Measurements from ENCODE around the gene PROCA1.

PROCA1 gene

DNA sequence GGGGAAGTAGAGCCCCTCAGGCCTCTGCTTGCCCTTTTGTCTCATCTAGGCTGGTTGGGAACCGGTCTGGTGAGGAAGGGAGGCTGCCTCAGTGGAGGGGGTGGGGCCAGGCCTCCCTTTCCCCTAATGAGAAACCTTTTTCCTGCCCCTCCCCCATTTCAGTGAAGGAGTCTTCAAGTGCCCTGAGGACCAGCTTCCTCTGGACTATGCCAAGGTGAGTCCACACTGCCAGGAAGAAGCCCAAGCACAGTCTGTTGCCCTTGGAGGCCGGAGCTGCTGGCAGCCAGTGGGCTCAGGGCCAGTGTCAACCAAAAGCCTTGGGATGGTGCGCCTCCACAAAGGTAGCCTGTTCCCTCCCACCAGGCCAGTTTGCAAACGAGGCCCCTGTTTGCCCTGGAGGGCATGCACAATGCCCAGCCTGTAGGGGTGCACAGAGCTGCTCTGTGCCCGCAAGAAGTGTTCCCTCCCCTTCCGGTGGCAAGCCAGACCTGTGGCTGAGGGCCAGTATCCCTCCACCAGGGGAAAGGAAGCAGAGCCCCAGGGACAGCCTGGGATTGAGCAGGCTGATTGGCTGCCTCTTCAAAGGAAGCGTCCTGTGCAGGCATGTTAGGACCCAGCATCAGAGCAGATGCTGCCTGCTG, 35.5 kb upstream of the PROCA1 start:
- H3K4me1 Mint-ChIP-seq (ENCODE audit: low read depth), result peaks cover 15% of the 10 kb centered on the region
- no peaks in the 10 kb centered on the region for H3K27me3 Mint-ChIP-seq
- peak overlapping the region; percentile 94 for H3K4me3 Mint-ChIP-seq
- no peak overlapping the region for H3K27ac Mint-ChIP-seq
- H3K9me3 Mint-ChIP-seq (ENCODE audit: low read depth), result no peaks in the 10 kb centered on the region
- H3K36me3 Mint-ChIP-seq, result peaks cover 2% of the 10 kb centered on the region

DNA sequence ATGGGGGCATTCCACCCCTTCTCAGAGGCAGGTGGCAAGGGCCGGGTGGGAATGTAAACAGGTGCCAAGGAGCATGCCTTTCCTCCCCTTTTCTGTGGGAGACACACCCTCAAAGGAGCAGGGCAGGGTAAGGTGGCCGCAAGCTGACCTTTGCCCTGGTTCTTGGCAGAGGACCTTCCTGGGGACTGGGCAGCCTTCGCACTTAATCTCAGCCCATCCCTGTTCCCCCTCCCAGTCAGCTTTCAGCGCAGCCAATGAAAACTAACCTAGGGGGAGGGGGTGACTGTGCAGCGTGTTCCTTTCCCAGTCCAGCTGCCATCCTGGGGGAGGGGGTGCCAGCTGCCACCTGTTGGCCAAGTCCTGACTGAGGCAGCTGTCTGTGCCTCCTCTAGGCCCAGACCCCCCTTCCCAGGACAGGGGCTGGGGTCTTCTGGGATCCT, 34.9 kb upstream of the PROCA1 start:
- Mint-ChIP-seq H3K36me3 (peaks cover 2% of the 10 kb centered on the region), H3K27me3 (no peaks in the 10 kb centered on the region), H3K9me3 (ENCODE audit: low read depth) (no peaks in the 10 kb centered on the region), H3K4me1 (ENCODE audit: low read depth) (peaks cover 17% of the 10 kb centered on the region), H3K4me3 (peak overlapping the region; percentile 94), H3K27ac (peak overlapping the region; percentile 68)

- H3K4me1 Mint-ChIP-seq (ENCODE audit: low read depth), result peaks cover 17% of the 10 kb centered on the region
- no peaks in the 10 kb centered on the region for H3K9me3 Mint-ChIP-seq (ENCODE audit: low read depth)
- peaks cover 2% of the 10 kb centered on the region for H3K36me3 Mint-ChIP-seq
- peak overlapping the region; percentile 94 for H3K4me3 Mint-ChIP-seq
- H3K27me3 Mint-ChIP-seq, result no peaks in the 10 kb centered on the region
- peak overlapping the region; percentile 68 for H3K27ac Mint-ChIP-seq
Measured at GRCh38 chr17:28745786-28746411, 34.2 kb upstream of the PROCA1 start.

DNA sequence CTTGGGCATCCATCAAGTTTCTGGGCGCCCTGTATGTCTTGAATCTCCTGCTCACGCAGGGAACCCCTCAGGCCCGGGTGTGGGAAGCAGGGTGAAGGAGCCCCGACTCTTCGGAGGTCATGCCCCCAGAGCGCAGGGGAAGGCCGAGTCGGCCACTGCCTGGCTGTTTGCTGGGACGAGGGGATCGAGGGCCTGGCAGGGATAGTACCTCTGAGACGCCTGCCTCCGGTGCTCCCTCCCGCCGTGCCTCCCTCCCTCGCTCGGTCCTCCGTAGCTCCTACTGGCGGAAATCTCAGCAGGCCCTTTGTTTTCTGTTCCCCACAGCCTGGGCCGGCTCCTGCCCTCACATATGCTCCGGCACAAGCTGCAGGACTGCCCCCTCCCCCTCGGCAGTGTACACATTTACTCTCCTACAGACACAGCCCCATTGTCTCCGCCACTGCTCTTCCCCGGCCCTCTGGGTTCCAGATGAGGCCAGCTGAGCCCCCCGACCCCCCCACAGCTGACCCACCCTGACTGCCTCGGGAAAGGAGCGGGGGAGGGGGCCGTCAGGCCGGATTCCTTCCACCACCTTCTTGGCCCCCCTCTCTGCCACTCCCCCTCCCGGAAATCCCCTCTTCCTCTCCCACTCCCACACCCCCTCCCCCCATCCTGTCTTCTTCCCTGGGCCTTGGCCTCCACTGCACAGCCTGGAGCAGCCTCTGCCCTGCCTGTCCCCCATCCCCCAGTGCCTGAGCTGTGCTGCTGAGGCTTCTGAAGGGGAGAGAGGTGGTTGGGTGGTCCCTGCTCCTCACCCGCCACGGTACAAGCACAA, 33.5 kb upstream of the PROCA1 start:
- Mint-ChIP-seq H3K27me3 (no peaks in the 10 kb centered on the region), H3K27ac (peak overlapping the region; percentile 85), H3K4me3 (peak overlapping the region; percentile 94), H3K36me3 (peaks cover 2% of the 10 kb centered on the region), H3K9me3 (ENCODE audit: low read depth) (no peaks in the 10 kb centered on the region), H3K4me1 (ENCODE audit: low read depth) (peaks cover 16% of the 10 kb centered on the region)

- Mint-ChIP-seq H3K27ac (peak overlapping the region; percentile 85), H3K4me3 (peak overlapping the region; percentile 94), H3K36me3 (peaks cover 2% of the 10 kb centered on the region), H3K9me3 (ENCODE audit: low read depth) (no peaks in the 10 kb centered on the region), H3K27me3 (no peaks in the 10 kb centered on the region), H3K4me1 (ENCODE audit: low read depth) (peaks cover 15% of the 10 kb centered on the region)
Measured at GRCh38 chr17:28744104-28744971, 32.6 kb upstream of the PROCA1 start.

DNA sequence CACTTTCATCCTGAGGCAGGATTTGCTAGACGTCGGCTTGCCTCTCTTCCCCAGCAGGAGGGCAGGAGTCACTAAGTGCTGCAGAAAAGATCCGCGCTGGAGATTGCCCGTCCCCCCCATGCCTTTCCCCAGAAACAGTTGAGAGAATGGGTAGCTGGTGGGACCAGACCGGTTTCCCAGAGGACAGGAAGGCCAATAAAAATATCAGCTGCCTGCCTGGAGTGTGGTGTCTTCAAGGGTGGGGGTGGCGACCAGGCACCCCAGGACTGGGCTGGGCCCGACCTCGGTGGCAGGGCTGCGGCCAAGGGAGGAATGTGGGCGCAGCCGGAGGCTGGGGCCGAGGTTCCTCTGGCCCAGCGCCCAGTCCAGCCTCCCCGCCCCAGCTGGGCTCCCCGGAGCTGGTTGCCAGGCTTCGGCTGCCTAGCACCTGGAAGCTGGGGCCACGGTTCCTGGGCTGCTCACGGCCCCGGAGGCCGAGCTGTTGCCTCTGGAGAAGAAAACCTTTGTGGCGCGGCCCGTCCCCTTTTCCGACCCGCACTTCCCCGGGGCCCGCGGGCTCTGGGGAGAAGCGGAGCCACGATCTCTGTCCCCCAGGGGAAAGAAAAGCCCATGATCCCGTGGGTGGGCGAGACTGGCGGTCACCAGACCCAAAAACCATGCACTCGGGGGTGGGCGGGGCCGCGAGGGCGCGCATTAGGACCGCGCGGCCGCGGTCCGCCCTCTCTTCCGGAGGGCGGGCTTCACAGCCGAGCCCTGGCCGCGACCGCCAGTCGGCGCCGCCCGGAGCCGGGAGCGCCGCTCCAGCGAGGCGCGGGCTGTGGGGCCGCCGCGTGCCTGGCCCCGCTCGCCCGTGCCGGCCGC, 31.8 kb upstream of the PROCA1 start, which contains the start of gene TRAF4:
TSS of gene TRAF4 (plus strand) at position 769 of the 861 bp plus-strand sequence. CDS start 102 bp downstream, outside the sequence.
- H3K9me3 Mint-ChIP-seq (ENCODE audit: low read depth), result no peaks in the 10 kb centered on the region
- H3K27me3 Mint-ChIP-seq, result no peaks in the 10 kb centered on the region
- peaks cover 3% of the 10 kb centered on the region for H3K36me3 Mint-ChIP-seq
- H3K4me3 Mint-ChIP-seq, result peak within 1 kb of the TSS; percentile 94
- peak within 1 kb of the TSS; percentile 85 for H3K27ac Mint-ChIP-seq
- H3K4me1 Mint-ChIP-seq (ENCODE audit: low read depth), result peaks cover 19% of the 10 kb centered on the region

DNA sequence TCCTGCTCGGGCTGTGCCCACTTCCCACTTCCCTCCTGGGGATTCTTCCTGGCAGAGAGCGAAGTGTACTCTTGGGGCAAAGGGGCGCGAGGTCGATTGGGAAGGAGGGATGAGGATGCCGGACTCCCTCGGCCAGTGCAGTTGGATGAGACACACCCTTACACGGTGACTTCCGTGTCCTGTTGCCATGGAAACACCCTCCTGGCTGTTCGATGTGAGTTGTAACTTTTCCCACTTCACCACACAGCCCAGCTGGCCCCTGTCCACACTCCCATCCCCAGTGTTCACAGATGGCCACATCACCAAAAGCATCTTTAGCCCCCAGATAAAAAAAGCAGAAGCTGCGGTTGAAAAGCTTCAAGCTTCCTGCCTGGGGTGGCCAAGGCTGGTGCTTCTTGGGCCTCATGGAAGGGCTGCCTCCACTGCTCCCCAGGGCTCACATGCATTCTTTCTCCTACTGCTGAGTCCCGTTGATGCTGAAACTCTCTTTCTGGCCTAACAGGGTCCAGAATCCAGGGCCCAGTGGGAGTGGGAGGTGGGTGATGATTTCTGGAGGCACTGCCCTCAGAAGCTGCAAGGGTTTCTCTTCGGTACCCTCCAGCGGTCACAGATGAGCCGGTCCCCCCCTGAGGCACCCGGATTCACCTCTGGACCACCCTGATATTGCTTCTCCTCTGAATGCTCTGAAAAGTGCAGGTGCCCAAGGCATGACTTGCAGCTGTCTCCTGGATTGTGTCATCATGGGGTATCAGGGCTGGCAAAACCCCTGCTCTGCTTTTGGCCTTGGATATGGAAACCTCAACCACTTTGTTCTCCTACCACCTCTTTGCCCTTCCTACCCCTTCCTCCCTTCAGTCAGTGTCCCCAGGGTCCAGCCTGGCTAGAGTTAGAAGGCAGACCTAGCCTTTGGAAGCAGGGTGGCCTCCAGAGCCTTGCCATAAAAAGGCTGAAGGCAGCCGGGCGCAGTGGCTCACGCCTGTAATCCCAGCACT, 30.0 kb upstream of the PROCA1 start:
- Mint-ChIP-seq H3K4me3 (peak overlapping the region; percentile 47), H3K27me3 (no peaks in the 10 kb centered on the region), H3K9me3 (ENCODE audit: low read depth) (no peaks in the 10 kb centered on the region), H3K27ac (no peak overlapping the region), H3K4me1 (ENCODE audit: low read depth) (peaks cover 24% of the 10 kb centered on the region), H3K36me3 (peaks cover 4% of the 10 kb centered on the region)

DNA sequence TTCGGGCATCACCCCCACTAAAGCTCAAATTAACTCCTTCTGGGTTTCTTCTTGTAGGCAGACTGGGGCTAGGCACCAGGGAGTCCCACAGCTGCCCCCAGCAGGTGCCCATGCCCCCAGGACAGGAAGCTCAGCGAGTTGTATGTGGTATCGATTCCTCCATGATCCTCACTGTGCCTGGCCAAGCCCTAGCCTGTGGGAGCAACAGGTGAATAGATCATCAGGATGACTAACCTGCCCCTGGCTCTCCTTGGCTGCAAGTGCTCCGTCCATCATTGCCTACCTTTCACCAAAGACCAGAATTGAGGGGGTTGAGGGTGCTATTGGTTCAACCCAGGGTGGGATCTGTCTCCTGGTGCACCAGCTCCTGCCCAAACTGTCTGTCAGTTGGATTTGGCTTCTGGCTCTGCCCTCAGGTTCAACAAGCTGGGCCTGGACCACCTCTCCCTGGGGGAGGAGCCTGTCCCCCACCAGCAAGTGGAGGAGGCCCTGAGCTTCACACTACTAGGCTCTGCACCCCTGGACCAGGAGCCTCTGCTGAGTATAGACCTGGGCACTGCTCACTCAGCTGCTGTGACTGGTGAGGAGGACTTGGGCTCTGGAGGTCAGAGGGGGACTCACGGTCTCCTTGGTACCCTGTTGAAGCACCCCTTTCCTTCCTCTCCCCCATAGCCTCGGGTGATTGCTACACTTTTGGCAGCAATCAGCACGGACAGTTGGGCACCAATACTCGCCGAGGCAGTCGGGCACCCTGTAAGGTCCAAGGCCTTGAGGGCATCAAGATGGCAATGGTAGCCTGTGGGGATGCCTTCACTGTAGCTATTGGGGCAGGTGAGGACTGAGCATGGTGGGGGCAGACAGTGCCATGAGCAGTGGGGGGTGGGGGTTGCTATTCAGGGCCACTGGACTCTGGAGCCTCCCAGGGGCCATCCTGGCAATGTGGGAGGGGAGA, 29.0 kb upstream of the PROCA1 start:
- Mint-ChIP-seq H3K27ac (no peak overlapping the region), H3K9me3 (ENCODE audit: low read depth) (no peaks in the 10 kb centered on the region), H3K36me3 (peaks cover 4% of the 10 kb centered on the region), H3K4me1 (ENCODE audit: low read depth) (peaks cover 26% of the 10 kb centered on the region), H3K4me3 (no peak overlapping the region), H3K27me3 (no peaks in the 10 kb centered on the region)

GRCh38 chr17:28738680-28739384, 27.1 kb upstream of the PROCA1 start:
- Mint-ChIP-seq H3K27ac (peak overlapping the region; percentile 91), H3K9me3 (ENCODE audit: low read depth) (no peaks in the 10 kb centered on the region), H3K4me1 (ENCODE audit: low read depth) (peaks cover 32% of the 10 kb centered on the region), H3K36me3 (peaks cover 4% of the 10 kb centered on the region), H3K27me3 (no peaks in the 10 kb centered on the region), H3K4me3 (peak overlapping the region; percentile 78)

DNA sequence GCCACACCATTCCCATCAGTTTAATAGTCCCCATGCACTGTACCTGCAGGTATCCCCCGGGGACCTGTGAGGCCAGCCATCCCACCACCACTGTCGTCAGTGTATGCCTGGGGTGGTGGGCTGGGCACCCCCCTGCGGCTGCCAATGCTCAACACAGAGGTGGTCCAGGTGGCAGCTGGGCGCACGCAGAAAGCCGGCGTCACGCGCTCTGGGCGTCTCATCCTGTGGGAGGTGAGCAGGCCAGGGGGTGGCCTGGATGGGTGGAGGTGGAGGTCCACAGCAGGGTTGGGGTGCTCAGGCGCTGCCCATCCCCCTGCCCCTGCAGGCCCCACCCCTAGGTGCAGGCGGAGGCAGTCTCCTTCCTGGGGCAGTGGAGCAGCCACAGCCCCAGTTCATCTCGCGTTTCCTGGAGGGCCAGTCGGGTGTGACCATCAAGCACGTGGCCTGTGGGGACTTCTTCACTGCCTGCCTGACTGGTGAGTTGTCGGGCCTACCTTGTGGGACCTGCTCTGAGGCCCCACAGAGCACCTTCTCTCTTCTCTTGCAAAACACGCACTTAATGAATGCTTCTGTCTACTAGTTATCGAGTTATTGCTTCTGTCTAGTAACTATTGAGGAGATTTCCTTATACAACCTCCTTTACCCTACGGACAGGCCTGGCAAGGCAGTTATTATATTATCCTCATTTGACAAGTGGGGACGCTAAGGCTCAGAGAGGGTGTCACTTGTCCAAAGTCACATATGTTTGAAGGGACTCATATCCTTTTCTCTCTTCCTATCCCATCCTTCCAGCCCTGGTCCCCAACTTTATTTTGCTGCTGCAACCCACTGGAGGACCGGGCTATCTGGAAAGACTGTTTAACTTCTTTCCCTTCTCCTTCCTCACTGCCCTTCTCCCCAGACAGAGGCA, 26.3 kb upstream of the PROCA1 start:
- H3K27ac Mint-ChIP-seq, result peak overlapping the region; percentile 91
- no peaks in the 10 kb centered on the region for H3K27me3 Mint-ChIP-seq
- H3K9me3 Mint-ChIP-seq (ENCODE audit: low read depth), result no peaks in the 10 kb centered on the region
- peaks cover 4% of the 10 kb centered on the region for H3K36me3 Mint-ChIP-seq
- H3K4me3 Mint-ChIP-seq, result peak overlapping the region; percentile 78
- H3K4me1 Mint-ChIP-seq (ENCODE audit: low read depth), result peaks cover 34% of the 10 kb centered on the region

DNA sequence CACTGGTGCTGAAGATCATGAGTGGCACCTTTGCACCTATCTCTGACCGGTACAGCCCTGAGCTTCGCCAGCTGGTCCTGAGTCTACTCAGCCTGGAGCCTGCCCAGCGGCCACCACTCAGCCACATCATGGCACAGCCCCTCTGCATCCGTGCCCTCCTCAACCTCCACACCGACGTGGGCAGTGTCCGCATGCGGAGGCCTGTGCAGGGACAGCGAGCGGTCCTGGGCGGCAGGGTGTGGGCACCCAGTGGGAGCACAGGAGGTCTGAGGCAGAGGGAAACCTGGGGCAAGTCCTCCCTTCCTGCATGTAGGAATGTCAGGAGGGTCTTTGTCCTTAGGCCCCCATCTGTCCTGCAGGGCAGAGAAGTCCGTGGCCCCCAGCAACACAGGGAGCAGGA, 25.6 kb upstream of the PROCA1 start:
- H3K4me3 Mint-ChIP-seq, result no peak overlapping the region
- H3K27ac Mint-ChIP-seq, result no peak overlapping the region
- H3K36me3 Mint-ChIP-seq, result peaks cover 4% of the 10 kb centered on the region
- H3K27me3 Mint-ChIP-seq, result no peaks in the 10 kb centered on the region
- H3K9me3 Mint-ChIP-seq (ENCODE audit: low read depth), result no peaks in the 10 kb centered on the region
- H3K4me1 Mint-ChIP-seq (ENCODE audit: low read depth), result peaks cover 33% of the 10 kb centered on the region
